Omental fat pad (tissue), 4 donors: ENCODE data around the gene PDIA2. TPM values are rescaled to one million over a fixed set of nuclear protein-coding genes. Genes with fewer than 3 reads are reported as not detected.

Source experiments
- ATAC-seq: fragments of 150-250 bp; one replicate; pipeline ENCODE4 v1.9.1; 2016; ENCODE audit warnings: mild to moderate bottlenecking, moderate library complexity; ENCODE audit not compliant: low FRiP score
- DNase-seq: peaks from one replicate; pipeline ENCODE4 v3.0.0-alpha.2; 2019; ENCODE audit warnings: low spot score
- CTCF ChIP-seq, 3 donors: fragments of 450-650 bp; IDR thresholded peaks; one replicate each; pipeline ENCODE4 v1.5.1; 2016 to 2017; ENCODE audit warnings: antibody characterized with exemption in 3 of 3, mild to moderate bottlenecking in 3 of 3, moderate library complexity in 2 of 3
- total RNA-seq, 4 donors: library from RNA; depleted of rRNA; stranded (reverse); fragments of >200 nt; gene quantifications; one replicate each; pipeline ENCODE4 v1.1.0, GENCODE V29; 2016

Gene PDIA2
- total RNA-seq, 4 donors from 2014 or later, result 1.5 to 5.3 (median 2.7) TPM; not detected in 1

- DNase-seq (no peak), ATAC-seq (no peak)
- TF ChIP-seq CTCF (IDR thresholded peaks at IDR 0.05), result no peak
These were observed 1.8 kb upstream of the PDIA2 start for GRCh38 chr16:280991-281659.

GRCh38 chr16:281660-282255 is 1.2 kb upstream of the PDIA2 start:
- TF ChIP-seq CTCF (IDR thresholded peaks at IDR 0.05), result no peak
- DNase-seq, result no peak
- ATAC-seq, result no peak

GRCh38 chr16:282491-282890 is 473 bp upstream of the PDIA2 start:
- no peak for TF ChIP-seq CTCF (IDR thresholded peaks at IDR 0.05)
- DNase-seq, result no peak
- no peak for ATAC-seq

GRCh38 chr16:284204-285120 is 1.5 kb downstream of the PDIA2 start:
- ATAC-seq (no peak), DNase-seq (no peak)
- no peak for TF ChIP-seq CTCF (IDR thresholded peaks at IDR 0.05)

GRCh38 chr16:285146-286055 is 2.4 kb downstream of the PDIA2 start:
- DNase-seq (no peak), ATAC-seq (no peak)
- no peak for TF ChIP-seq CTCF (IDR thresholded peaks at IDR 0.05)

GRCh38 chr16:286491-287297 is 3.7 kb downstream of the PDIA2 start:
- DNase-seq, result no peak
- no peak for TF ChIP-seq CTCF (IDR thresholded peaks at IDR 0.05)
- ATAC-seq, result no peak
